T follicular helper cell (primary cell): ENCODE results near the gene CHRNA5.

ENCODE experiments used
- DNase-seq: peaks from one replicate; pipeline ENCODE4 v3.0.0-alpha.2; 2020; ENCODE audit warnings: low read depth

Gene CHRNA5

DNA sequence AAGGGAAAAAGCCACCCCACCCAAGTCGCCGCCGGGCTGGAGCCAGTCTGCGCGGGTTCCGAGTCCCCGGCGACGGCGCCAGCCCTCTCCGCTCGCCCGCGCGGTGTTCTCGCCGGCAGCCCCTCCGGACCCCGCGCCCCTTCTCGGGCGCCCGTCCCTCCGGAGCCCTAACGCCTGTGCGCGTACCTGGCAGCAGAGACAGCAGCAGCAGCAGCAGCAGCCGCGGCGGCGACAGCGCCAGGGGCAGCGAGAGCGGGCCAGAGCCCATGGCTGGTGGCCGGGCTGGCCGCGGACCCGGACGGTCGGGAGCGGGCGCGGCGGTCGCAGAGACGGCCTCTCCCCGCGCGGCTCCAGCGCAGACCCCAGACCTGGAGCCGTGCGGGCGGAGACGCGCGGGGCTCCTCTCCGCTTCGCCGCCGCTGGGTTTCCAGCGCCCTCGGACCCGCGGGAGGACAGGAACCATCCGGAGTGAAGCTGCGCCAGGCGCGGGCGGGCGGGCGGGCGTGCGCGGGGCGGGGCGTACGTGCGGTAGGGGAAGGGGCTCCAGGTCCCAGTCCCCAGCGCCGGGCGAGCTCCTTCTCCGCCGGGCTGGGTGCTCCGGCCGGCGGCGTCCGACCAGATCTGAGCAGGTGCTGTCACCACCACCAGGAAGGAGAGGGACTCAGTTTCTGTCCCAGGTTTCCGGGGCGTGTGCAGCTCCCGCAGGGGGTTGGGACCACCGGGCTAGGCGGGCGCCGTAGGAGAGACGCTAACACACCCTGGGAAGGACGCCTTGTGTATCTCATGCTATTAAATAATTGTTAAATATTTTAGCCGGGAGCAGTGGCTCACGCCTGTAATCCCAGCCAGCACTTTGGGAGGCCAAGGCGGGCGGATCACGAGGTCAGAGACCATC lies 55.5 kb downstream of the CHRNA5 start, which contains the start of gene CHRNA3:
Gene CHRNA3 (minus strand): TSS at position 470 of the 895 bp plus-strand sequence. CDS start 202 bp downstream, at position 268.
- DNase-seq = no peak

- no peak for DNase-seq
Observed at GRCh38 chr15:78621810-78622402, 56.6 kb downstream of the CHRNA5 start.

DNA sequence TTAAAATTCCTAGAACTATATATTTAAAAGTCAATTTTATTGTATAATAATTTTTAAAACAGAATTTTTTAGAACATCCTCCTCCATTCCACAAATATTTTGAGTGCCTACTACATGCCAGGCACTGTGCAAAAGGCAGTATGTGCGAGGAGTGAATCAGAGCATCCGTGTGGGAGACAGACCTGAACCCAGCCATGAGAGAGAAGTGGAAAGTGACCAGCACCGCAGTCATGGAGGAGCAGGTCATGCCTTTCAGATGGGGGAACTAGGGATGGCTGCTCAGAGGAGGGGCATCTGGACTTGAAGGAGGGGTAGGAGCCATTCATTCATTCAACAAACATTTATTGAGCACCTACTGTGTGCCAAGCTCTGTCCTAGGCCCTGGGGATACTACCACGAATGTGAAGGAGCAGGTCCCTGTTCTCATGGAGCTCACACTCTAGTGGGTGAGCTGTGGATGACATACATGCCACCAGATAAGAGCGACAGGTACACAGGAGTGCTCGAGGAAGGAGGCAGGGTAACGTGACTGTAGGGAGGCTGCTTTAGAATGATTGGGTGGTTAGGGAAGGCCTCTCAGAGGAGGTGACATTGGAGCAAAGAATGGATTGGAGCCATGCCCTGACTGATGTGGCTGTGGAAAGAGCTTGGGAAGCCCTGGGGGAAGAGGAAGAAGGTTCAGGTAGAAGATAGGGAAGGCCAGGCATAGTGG lies 58.6 kb downstream of the CHRNA5 start:
- DNase-seq = no peak

DNA sequence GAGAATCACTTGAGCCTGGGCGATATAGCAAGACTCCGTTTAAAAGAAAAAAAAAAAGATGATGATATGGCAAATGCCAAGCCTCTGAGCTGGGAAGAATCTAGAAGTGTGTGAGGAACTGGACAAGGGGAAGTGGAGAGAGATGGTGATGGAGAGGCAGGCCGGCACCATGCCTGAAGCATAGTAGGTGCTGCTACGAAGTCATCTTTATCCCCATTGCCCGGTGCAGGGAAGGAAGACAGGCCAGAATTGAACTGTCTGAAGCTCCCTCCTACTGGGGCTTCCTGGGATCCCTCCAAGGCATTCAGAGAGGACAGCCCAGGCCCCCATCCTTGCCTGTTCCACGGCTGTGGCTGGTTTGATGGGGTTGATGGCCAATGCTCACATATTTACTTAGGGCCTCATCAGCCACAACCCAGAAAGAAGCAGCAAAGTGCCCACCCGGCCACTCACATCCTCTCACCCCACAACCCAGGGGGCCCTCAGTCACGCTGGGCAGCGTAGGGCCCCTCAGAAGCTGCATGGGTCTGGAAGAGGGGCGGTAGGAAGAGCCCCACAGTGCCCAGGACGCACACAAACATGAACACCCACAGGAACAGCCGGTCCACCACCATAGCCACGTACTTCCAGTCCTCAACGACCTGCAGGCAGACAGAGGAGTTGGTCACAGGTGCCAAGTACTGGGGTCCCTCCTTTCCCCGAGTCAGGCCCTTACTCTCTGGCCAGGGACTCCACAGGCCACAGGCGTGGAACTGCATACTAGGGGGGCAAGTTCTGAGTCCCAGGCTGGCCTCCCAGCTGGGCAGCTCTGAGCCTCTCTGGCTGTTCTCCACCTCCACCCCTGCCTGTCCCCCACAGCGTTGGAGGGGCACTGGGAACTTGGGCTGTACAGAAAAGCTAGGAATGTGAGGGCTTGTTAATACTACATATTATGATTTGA lies 59.6 kb downstream of the CHRNA5 start:
- DNase-seq = no peak

DNA sequence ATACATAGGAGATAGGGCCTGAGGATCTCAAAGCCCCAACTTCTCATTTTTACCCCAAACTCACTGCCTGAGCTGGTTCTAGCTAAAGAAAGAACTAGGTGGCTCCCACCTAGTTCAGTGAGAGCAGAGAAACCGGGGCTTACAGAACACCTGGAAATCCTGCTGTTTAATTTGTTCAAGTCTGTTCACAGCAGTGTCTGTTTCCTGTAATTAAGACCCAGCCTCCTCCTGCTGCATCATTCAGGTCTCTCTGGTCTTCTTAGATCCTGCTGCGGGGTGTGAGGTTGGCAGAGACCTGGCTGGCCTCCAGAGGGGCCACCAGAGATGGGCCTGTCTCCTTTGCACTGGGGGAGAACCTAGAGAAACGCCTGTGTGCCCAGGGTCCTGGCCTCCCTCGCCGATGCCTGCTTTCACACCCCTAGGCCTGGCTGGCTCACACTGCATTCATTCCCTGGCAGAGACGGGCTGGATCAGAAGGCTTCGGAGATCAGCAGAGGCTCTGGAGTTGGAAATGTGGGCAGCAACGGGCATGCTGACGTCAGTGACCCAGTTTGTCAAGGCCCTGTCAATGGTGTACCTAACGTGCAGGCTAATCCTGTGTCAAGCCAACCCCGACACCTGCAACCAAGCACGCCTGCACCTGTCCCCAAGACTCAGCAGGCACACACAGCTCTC lies 60.4 kb downstream of the CHRNA5 start:
- DNase-seq = no peak

DNA sequence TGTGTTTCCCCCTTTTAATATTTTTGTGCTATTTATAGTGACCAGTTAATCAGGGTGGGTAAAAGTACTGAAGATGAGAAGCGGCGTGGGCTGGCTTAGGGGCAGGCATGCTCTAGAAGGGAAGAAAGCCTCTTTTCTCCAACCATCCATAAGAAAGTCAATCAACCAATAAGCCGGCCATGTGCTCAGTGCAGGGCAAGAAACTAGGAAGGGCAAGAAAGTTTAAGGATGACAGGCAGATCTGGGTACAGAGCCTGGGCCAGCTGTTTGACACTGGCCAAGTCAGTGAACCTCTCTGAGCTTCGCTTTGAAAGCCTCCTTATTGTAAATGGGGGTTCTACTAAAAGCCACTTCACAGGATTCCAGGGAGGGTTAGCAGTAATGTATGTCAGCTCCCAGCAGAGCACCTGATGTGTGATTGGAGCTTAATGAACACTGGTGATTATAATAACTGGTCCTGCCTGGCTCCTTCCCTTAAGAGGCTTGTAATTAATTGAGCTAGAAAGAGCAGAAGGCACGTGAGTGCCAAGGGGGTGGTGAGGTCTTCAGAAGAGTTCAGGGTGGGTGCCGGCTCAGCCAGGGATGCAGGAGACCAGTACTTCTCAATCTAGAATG lies 61.2 kb downstream of the CHRNA5 start:
- no peak for DNase-seq

GRCh38 chr15:78627348-78627747 lies 62.0 kb downstream of the CHRNA5 start:
- DNase-seq = no peak

GRCh38 chr15:78628227-78628626 lies 62.9 kb downstream of the CHRNA5 start:
- no peak for DNase-seq

GRCh38 chr15:78629031-78629715 lies 63.9 kb downstream of the CHRNA5 start:
- no peak for DNase-seq

DNA sequence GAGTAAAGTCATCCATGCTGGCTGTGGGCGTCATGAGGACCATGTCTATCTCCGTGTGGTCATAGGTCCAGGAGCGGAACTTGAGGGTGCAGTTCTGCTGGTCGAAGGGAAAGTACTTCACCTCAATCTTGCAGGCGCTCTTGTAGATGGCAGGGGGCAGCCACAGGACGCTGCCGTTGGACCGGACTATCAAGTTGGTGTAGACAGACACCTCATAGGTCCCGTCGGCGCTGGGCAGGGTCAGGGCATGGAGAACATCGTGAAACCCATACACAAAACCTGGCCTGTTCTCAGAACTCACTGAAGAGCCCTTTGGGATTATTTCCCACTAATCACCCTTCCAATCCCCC lies 64.4 kb downstream of the CHRNA5 start:
- DNase-seq = no peak

DNA sequence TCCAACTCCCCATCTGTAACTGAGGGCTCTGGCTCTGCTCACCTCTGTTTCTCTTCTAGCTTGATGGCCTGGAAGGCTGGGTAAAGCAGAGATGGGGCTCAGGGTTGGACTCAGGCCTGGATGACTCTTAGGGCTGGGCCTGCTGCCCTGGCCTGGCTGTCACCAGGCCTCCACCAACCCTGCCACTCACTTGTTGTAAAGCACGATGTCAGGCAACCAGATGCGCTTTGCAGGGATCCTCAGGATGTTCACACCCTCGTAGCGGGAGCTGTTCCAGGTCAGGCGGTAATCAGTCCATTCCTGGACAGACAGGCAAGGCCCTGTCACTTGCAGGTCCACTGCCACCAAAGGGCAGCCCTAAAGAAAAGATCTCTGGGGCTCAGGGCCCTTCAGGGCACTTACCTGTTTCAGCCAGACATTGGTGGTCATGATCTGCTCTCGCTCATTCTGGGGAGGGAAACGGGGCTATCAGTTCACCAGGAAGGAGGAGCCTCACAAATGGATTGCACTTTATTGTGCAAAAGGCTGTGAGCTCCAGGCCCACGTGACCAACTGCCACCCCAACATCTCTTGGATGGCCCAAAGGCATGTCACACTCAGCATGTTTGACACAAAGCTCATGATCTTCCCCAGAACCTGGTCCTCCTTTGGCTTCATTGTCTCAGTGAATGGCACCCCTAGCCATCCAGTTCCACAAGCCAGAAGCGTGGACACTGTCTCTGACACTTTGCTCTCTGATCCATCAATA lies 65.7 kb downstream of the CHRNA5 start:
- DNase-seq = no peak

DNA sequence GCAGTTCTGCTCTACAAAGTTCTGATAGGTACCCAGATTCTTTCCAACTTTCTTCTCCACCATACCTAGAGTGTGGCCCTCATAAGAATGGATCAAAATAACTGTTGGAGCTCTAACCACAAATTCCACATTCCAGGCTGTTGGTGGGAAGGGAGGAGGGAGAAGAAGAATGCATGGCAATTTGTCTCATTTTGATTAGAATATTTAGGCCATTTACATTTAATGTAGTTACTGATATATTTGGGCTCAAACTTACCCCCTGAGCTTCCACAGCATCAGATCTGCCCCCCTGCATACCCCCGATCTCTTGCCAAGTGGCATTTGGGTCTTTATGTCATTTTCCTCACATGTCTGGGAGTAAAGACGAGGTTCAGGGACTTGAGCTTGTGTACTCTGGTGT lies 68.0 kb downstream of the CHRNA5 start:
- DNase-seq = no peak

- no peak for DNase-seq
Observed at GRCh38 chr15:78634210-78635145, 69.2 kb downstream of the CHRNA5 start.

GRCh38 chr15:78635346-78635745 lies 70.0 kb downstream of the CHRNA5 start:
- no peak for DNase-seq

DNA sequence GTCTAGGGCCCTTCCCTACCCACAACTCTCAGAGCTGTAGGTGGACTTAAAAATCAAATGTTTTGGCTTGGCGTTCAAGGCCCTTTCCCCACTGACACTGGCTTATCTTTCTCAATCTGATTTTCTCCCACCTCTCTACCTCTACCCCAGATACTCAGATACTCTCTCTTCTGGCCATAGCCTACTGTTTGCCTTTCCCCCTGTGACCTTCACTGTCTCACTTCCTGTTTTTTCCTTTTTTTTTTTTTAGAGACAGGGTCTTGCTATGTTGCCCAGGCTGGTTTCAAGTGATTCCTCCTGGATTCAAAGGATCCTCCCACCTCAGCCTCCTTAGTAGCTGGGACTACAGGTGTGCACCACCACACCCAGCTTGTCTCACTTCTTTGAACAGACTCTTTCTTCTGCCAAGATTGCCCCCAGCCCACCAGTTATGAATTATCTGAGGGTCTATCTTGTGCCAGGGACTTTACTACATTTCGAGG lies 71.1 kb downstream of the CHRNA5 start:
- DNase-seq = no peak

GRCh38 chr15:78637776-78638435 lies 72.6 kb downstream of the CHRNA5 start:
- DNase-seq = no peak

GRCh38 chr15:78638658-78639314 lies 73.5 kb downstream of the CHRNA5 start:
- DNase-seq = peak; percentile 15
